GM18502 (cell line): ENCODE results near the gene LMBRD1.

ENCODE experiments used
- ATAC-seq: cut with Tn5 transposase; IDR thresholded peaks from one replicate; pipeline ENCODE4 v1.9.1; 2021; ENCODE audit warnings: mild to moderate bottlenecking; ENCODE audit not compliant: unreplicated experiment, poor library complexity

LMBRD1 gene

GRCh38 chr6:69650703-69651102 is 146.1 kb downstream of the LMBRD1 start:
- no peak for ATAC-seq

- no peak for ATAC-seq
These were observed 149.1 kb downstream of the LMBRD1 start for GRCh38 chr6:69647726-69648125.

GRCh38 chr6:69643688-69644087 is 153.1 kb downstream of the LMBRD1 start:
- no peak for ATAC-seq

GRCh38 chr6:69632932-69633331 is 163.9 kb downstream of the LMBRD1 start:
- ATAC-seq: no peak

- peak; percentile 57 for ATAC-seq
These were observed 165.1 kb downstream of the LMBRD1 start for GRCh38 chr6:69631552-69632346.

DNA sequence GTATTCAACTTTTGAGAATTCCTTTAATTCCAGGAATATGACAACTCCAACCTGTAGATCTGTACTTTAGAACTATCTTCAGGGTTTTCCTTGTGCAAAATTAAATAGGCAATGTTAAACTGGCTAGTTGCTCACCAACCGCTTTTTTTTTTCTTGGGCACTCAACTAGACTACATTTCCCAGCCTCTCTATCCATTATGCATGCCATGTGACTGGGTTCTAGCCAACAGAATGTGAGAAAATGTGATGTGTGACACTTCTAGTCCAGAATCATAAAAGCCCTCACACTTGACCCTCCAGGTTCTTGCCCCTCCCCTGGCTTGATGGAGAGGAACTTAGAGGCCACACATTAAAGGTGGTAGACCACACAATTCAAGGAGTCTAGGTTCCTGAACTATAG is 166.0 kb downstream of the LMBRD1 start:
- no peak for ATAC-seq

DNA sequence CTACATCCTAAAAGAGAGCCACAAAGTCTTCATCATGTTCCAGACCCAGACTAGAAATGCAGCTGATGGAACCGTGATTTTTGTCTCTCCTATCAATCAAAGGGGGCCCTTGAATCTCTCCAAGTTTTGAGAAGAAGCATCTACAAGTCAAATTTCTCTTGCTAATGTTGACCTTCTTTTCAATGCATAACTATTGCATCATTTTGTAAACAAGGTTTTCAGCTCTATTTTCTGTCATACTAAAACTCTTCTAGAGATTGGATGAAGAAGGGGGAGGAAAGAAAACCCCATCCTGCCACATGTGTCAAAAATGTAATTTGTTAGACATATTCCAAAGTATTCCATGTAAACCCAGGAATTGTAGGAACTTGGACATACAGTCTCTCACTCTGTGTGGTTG is 169.2 kb downstream of the LMBRD1 start:
- no peak for ATAC-seq

DNA sequence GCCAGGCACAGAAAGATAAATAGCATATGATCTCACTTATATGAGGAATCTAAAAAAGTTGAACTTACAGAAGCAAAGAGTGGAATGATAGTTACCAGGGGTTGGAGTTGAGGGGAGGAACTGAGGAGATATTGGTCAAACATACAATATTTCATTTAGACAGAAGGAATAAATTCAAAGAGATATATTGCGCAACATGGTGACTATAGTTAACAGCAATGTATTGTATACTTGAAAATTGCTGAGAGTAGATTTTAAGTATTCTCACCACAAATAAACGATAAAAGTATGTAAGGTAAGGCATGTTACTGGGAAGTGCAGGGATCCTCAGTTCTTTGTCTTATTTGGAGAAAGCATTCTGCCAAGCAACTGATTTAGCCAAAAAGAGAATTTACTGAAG is 171.9 kb downstream of the LMBRD1 start:
- no peak for ATAC-seq
